GM23248 (cell line): ENCODE data around the gene MFSD11. TPM values are rescaled to one million over a fixed set of nuclear protein-coding genes. Genes with fewer than 3 reads are reported as not detected.
"Not testable (repeated sequence)": the region's sequence is repeated elsewhere in the genome, so short reads cannot be mapped to it uniquely, and the experiment has no call there.

ENCODE experiments used
- DNase-seq: peaks from one replicate; pipeline ENCODE4 v3.0.0-alpha.2; 2015
- H2AFZ ChIP-seq: fragments of 200-600 bp; sonication (generic); 2 replicates; pipeline ENCODE4 v1.6.1; 2016; ENCODE audit warnings: antibody characterized with exemption
- H3F3A ChIP-seq: fragments of 200-600 bp; sonication (generic); 2 replicates; pipeline ENCODE4 v1.6.1; 2016; ENCODE audit warnings: mild to moderate bottlenecking, antibody characterized with exemption, mixed run types; ENCODE audit not compliant: insufficient read depth
- H3K27ac ChIP-seq: fragments of 200-600 bp; sonication (generic); 2 replicates; pipeline ENCODE4 v1.5.1; 2016; ENCODE audit warnings: mild to moderate bottlenecking
- H3K27me3 ChIP-seq: fragments of 200-600 bp; sonication (generic); replicated peaks from 2 replicates; pipeline ENCODE4 v1.6.1; 2016; ENCODE audit warnings: mild to moderate bottlenecking; ENCODE audit not compliant: insufficient read depth
- H3K36me3 ChIP-seq: fragments of 200-600 bp; sonication (generic); 2 replicates; pipeline ENCODE4 v1.6.1; 2016; ENCODE audit warnings: low read depth, mild to moderate bottlenecking
- H3K4me1 ChIP-seq: fragments of 200-600 bp; sonication (generic); 2 replicates; pipeline ENCODE4 v1.6.1; 2016; ENCODE audit warnings: mild to moderate bottlenecking; ENCODE audit not compliant: insufficient read depth
- H3K4me2 ChIP-seq: fragments of 200-600 bp; sonication (generic); one replicate; pipeline ENCODE4 v1.6.1; 2016; ENCODE audit warnings: mild to moderate bottlenecking; ENCODE audit not compliant: unreplicated experiment
- H3K4me3 ChIP-seq: fragments of 200-600 bp; sonication (generic); 2 replicates; pipeline ENCODE4 v1.5.1; 2016; ENCODE audit warnings: mild to moderate bottlenecking
- H3K79me2 ChIP-seq: fragments of 200-600 bp; sonication (generic); 2 replicates; pipeline ENCODE4 v1.6.1; 2016; ENCODE audit warnings: mild to moderate bottlenecking; ENCODE audit not compliant: insufficient read depth
- H3K9ac ChIP-seq: fragments of 200-600 bp; sonication (generic); 2 replicates; pipeline ENCODE4 v1.6.1; 2016; ENCODE audit warnings: mild to moderate bottlenecking
- H3K9me2 ChIP-seq: fragments of 200-600 bp; sonication (generic); 2 replicates; pipeline ENCODE4 v1.6.1; 2016; ENCODE audit warnings: mixed run types, mild to moderate bottlenecking, moderate library complexity; ENCODE audit not compliant: insufficient read depth
- H3K9me3 ChIP-seq: fragments of 200-600 bp; sonication (generic); one replicate; pipeline ENCODE4 v1.6.1; 2017; ENCODE audit warnings: low read depth
- H4K20me1 ChIP-seq: fragments of 200-600 bp; sonication (generic); 2 replicates; pipeline ENCODE4 v1.6.0; 2016; ENCODE audit not compliant: insufficient read depth
- EZH2 ChIP-seq: fragments of 200-600 bp; sonication (generic); IDR thresholded peaks from 2 replicates; pipeline ENCODE4 v1.6.1; 2018; ENCODE audit warnings: antibody characterized with exemption, mild to moderate bottlenecking; ENCODE audit not compliant: insufficient read depth, poor library complexity, severe bottlenecking
- EZH2phosphoT487 ChIP-seq: fragments of 200-600 bp; sonication (generic); IDR thresholded peaks from 2 replicates; pipeline ENCODE4 v1.6.1; 2018; ENCODE audit warnings: antibody characterized with exemption, moderate library complexity, mild to moderate bottlenecking, low read depth; ENCODE audit not compliant: insufficient read depth
- WGBS, 2 experiments: methylation state at CpG; one replicate each; pipeline ENCODE4 v1.1.6; 2015 to 2017; ENCODE audit warnings: low lambda C conversion rate in 2 of 2, low coverage in 1 of 2; ENCODE audit errors: missing lambda C conversion rate in 2 of 2; 5-methylcytosine and 5-hydroxymethylcytosine counted together
- in situ Hi-C: fragments of 300-500 bp; cut with MboI; formaldehyde crosslinking; loops from 2 replicates; pipeline ENCODE4 v1.15.0; 2020
- polyA plus RNA-seq: library from polyadenylated mRNA; unstranded; fragments of >200 nt; fragmentation: Nextera tagmentation; extraction: Ambion mirVana; gene quantifications from 2 replicates; pipeline ENCODE4 v1.2.1, GENCODE V29; 2016
- total RNA-seq: library from RNA; depleted of rRNA; stranded (reverse); fragments of >200 nt; shearing (Covaris generic); gene quantifications from 2 replicates; pipeline ENCODE4 v1.2.3, GENCODE V29; 2014

Gene MFSD11
- total and polyA plus RNA-seq, 2 experiments from 2014 or later, result 24.2 to 29.8 TPM

DNA sequence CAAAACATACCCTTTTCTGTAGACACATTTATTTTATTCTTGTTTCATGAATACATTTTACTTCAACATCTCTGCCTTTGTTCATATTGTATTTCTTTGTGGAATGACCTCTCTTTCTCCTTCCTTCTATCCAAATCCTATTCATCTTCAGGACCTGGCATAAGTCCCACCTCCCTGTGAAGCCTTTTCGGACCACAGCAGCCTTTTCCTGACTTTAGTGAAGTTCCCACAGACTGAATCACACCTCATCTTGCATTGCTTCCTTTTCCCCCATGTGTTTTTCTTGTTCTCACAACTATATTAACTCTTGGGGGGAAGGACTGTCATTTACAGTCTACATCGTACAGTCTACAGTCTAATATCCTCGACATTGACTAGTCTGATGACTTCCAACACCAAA lies 58.2 kb downstream of the MFSD11 start:
- Histone ChIP-seq H3K4me3 (no peak overlapping the region), H3K27me3 (no peaks in the 10 kb centered on the region), H3K4me1 (peaks cover 9% of the 10 kb centered on the region), H3K9ac (no peak overlapping the region), H3K9me3 (no peaks in the 10 kb centered on the region), H3K4me2 (no peak overlapping the region), H3K9me2 (no peaks in the 10 kb centered on the region), H3K36me3 (no peaks in the 10 kb centered on the region), H4K20me1 (no peaks in the 10 kb centered on the region), H3F3A (peaks cover 11% of the 10 kb centered on the region), H3K27ac (no peak overlapping the region), H2AFZ (no peak overlapping the region), H3K79me2 (no peaks in the 10 kb centered on the region)
- no peak for DNase-seq
- 91 to 98% methylated on average over 3 of the region's 3 CpGs for WGBS, 2 experiments
- in situ Hi-C loops, result no loop called here
- TF ChIP-seq EZH2 (no peak), EZH2phosphoT487 (no peak)

DNA sequence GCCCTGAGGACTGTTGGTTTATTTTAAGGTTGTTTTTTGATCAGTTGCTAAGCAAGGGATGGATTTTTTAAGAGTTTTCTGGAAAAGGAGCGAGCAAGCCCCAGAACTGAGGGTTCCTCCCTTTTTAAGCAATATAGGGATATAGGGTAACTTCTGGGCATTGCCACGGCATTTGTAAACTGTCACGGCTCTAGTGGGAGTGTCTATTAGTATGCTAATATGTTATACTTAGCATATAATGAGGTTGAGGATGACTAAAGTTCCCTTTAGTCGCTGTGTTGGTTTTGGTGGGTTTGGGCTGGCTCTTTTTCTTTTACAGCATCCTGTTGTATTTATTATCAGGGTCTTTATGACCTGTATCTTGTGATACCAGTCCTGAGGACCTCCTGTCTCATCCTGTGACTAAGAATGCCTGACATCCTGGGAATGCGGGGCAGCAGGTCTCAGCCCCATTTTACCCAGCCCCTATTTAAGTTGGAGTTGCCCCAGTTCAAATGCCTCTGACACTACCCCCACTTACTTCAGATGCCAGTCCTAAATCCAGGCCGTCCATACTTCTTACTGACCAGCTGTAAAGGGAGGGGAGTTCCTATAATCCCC lies 59.4 kb downstream of the MFSD11 start:
- no peak for DNase-seq
- Histone ChIP-seq H3K4me2 (no peak overlapping the region), H3K27me3 (no peaks in the 10 kb centered on the region), H3K4me3 (no peak overlapping the region), H3K36me3 (no peaks in the 10 kb centered on the region), H3F3A (no peaks in the 10 kb centered on the region), H3K9ac (no peak overlapping the region), H2AFZ (no peak overlapping the region), H3K79me2 (no peaks in the 10 kb centered on the region), H4K20me1 (no peaks in the 10 kb centered on the region), H3K4me1 (no peaks in the 10 kb centered on the region), H3K9me2 (no peaks in the 10 kb centered on the region), H3K27ac (no peak overlapping the region), H3K9me3 (no peaks in the 10 kb centered on the region)
- TF ChIP-seq EZH2phosphoT487 (no peak), EZH2 (no peak)
- WGBS, 2 experiments, result 72 to 76% methylated on average over 6 of the region's 6 CpGs
- in situ Hi-C loops, result no loop called here

DNA sequence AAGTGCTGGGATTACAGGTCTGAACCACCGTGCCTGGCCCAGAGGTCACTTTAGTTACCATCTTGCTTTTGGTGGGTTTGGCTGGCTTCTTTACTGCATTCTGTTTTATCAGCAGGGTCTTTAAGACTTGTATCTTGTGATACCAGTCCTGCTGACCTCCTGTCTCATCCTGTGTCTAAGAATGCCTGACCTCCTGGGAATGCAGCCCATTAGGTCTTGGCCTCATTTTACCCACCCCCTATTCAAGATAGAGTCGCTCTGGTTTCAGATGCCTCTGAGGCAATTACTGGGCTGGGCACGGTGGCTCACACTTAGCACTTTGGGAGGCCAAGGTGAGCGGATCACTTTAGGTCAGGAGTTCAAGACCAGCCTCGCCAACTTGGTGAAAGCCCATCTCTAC lies 63.8 kb downstream of the MFSD11 start:
- DNase-seq, result no peak
- 72 to 82% methylated on average over 5 of the region's 5 CpGs for WGBS, 2 experiments
- in situ Hi-C loops, result no loop called here
- Histone ChIP-seq H3K36me3 (no peaks in the 10 kb centered on the region), H3K9me2 (no peaks in the 10 kb centered on the region), H2AFZ (no peak overlapping the region), H3K27ac (no peak overlapping the region), H4K20me1 (no peaks in the 10 kb centered on the region), H3K4me3 (no peak overlapping the region), H3K79me2 (no peaks in the 10 kb centered on the region), H3K9ac (no peak overlapping the region), H3K9me3 (no peaks in the 10 kb centered on the region), H3K4me2 (no peak overlapping the region), H3K4me1 (no peaks in the 10 kb centered on the region), H3K27me3 (no peaks in the 10 kb centered on the region), H3F3A (no peaks in the 10 kb centered on the region)
- TF ChIP-seq EZH2, result no peak
- no peak for TF ChIP-seq EZH2phosphoT487

DNA sequence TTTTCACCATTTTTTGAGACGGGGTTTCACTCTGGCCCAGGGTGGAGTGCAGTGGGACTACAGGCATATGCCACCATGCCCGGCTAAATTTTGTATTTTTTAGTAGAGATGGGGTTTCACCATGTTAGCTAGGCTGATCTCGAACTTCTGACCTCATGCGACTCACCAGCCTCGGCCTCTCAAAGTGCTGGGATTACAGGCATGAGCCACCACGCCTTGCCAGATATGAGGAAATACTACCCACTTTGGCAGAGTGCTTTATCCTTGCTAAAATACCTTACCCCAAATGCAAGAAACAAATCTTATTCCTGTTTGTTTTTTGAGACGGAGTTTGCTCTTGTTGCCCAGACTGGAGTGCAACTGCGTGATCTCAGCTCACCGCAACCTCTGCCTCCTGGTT lies 67.4 kb downstream of the MFSD11 start:
- Histone ChIP-seq H3K27me3 (no peaks in the 10 kb centered on the region), H3K9ac (no peak overlapping the region), H4K20me1 (no peaks in the 10 kb centered on the region), H3K9me3 (no peaks in the 10 kb centered on the region), H3F3A (no peaks in the 10 kb centered on the region), H3K79me2 (no peaks in the 10 kb centered on the region), H3K27ac (no peak overlapping the region), H2AFZ (no peak overlapping the region), H3K4me1 (no peaks in the 10 kb centered on the region), H3K4me2 (no peak overlapping the region), H3K4me3 (no peak overlapping the region), H3K36me3 (no peaks in the 10 kb centered on the region), H3K9me2 (no peaks in the 10 kb centered on the region)
- DNase-seq, result peak; percentile 62
- 69 to 77% methylated on average over 9 of the region's 9 CpGs for WGBS, 2 experiments
- TF ChIP-seq EZH2 (no peak), EZH2phosphoT487 (no peak)
- in situ Hi-C loops, result no loop called here

DNA sequence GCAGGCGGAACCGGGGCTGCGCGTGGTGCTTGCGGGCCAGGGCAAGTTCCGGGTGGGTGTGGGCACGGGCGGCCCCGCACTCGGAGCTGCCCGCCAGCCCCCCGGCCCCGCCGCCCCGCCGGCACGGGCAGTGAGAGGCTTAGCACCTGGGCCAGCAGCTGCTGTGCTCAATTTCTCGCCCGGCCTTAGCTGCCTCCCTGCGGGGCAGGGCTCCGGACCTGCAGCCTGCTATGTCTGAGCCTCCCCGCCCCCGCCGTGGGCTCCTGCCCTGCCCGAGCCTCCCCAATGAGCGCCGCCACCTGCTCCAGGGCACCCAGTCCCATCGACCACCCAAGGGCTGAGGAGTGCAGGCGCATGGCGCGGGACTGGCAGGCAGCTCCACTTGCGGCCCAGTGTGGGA lies 68.2 kb downstream of the MFSD11 start:
- in situ Hi-C loops, H3K4me1 ChIP-seq, H3K9me3 ChIP-seq, H3K9ac ChIP-seq, DNase-seq, H3K4me3 ChIP-seq, H4K20me1 ChIP-seq, H3K9me2 ChIP-seq, H3F3A ChIP-seq, H3K4me2 ChIP-seq, H3K27me3 ChIP-seq, H3K36me3 ChIP-seq, H3K27ac ChIP-seq, H2AFZ ChIP-seq, H3K79me2 ChIP-seq: not testable (repeated sequence)
- WGBS, 2 experiments, result 86 to 88% methylated on average over 7 to 30 of the region's 32 CpGs

DNA sequence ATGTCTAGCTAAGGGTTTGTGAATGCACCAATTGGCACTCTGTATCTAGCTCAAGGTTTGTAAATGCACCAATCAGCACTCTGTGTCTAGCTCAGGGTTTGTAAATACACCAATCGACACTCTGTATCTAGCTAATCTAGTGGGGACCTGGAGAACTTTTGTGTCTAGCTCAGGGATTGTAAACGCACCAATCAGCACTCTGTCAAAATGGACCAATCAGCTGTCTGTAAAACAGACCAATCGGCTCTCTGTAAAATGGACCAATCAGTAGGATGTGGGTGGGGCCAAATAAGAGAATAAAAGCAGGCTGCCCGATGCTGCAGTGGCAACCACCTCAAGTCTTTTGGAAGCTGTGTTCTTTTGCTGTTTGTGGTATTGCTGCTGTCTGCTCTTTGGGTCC lies 68.8 kb downstream of the MFSD11 start:
- H3K4me3 ChIP-seq, H3K36me3 ChIP-seq, H4K20me1 ChIP-seq, in situ Hi-C loops, H3K4me2 ChIP-seq, H3K9me2 ChIP-seq, H3K27ac ChIP-seq, H3K4me1 ChIP-seq, H3K27me3 ChIP-seq, H2AFZ ChIP-seq, H3K9me3 ChIP-seq, DNase-seq, H3F3A ChIP-seq, H3K79me2 ChIP-seq, H3K9ac ChIP-seq: not testable (repeated sequence)
- 88 to 94% methylated on average over 4 of the region's 4 CpGs for WGBS, 2 experiments
